Stimulated activated CD4-positive, alpha-beta T cell treated with anti-CD3 and anti-CD28 coated beads, Interleukin-2, amount 100 ng/mL, for 4 hours (primary cell): ENCODE measurements around the gene HSD3B1.
"Not testable (repeated sequence)": the region's sequence is repeated elsewhere in the genome, so short reads cannot be mapped to it uniquely, and the experiment has no call there.

Experiments
- DNase-seq: peaks from one replicate; pipeline ENCODE4 v3.0.0-alpha.2; 2020; ENCODE audit warnings: low read depth

The HSD3B1 gene

GRCh38 chr1:119553302-119554071 is 46.5 kb downstream of the HSD3B1 start:
- DNase-seq, result not testable (repeated sequence)

GRCh38 chr1:119554183-119554582 is 47.2 kb downstream of the HSD3B1 start:
- no peak for DNase-seq

- no peak for DNase-seq
These were observed 49.4 kb downstream of the HSD3B1 start for GRCh38 chr1:119556423-119556822.

GRCh38 chr1:119560402-119560801 is 53.4 kb downstream of the HSD3B1 start:
- not testable (repeated sequence) for DNase-seq

- no peak for DNase-seq
These were observed 57.5 kb downstream of the HSD3B1 start for GRCh38 chr1:119564548-119564947.
